ENCODE measurements around the gene ZNF180. TPM values are rescaled to one million over a fixed set of nuclear protein-coding genes. Genes with fewer than 3 reads are reported as not detected.

Gene ZNF180
- total RNA-seq, 2 donors from 2014 or later = 9.6 to 16.1 TPM

DNA sequence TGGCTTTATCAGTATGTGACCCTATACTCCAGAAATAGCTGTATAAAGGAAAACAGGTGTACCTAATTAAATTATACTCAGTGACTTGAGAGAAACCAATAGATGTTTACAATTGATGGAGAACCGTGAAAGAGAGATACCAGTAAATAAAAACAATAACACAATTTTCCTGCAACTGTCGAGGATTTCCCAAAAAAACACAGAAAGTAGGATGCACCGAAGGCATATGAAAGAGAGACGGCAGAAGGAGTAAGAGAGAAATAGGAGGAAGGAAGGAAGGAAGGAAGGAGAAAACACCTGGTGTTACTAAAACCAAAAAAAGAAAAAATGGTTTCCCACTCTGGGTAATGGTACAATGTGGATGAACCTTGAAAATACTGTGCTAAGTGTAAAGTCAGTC is 45.2 kb downstream of the ZNF180 start:
- Histone ChIP-seq H3K27me3 (replicated peaks; ENCODE audit: insufficient read depth) (no peaks in the 10 kb centered on the region), H3K4me1 (ENCODE audit: control insufficient read depth in 1 of 2, low read depth in 2 of 2) (no peaks in the 10 kb centered on the region), H3K27ac (no peak overlapping the region), H3K9me3 (peaks cover 22% of the 10 kb centered on the region), H3K36me3 (no peaks in the 10 kb centered on the region), H3K4me3 (no peak overlapping the region)
- TF ChIP-seq, protein P1, sequence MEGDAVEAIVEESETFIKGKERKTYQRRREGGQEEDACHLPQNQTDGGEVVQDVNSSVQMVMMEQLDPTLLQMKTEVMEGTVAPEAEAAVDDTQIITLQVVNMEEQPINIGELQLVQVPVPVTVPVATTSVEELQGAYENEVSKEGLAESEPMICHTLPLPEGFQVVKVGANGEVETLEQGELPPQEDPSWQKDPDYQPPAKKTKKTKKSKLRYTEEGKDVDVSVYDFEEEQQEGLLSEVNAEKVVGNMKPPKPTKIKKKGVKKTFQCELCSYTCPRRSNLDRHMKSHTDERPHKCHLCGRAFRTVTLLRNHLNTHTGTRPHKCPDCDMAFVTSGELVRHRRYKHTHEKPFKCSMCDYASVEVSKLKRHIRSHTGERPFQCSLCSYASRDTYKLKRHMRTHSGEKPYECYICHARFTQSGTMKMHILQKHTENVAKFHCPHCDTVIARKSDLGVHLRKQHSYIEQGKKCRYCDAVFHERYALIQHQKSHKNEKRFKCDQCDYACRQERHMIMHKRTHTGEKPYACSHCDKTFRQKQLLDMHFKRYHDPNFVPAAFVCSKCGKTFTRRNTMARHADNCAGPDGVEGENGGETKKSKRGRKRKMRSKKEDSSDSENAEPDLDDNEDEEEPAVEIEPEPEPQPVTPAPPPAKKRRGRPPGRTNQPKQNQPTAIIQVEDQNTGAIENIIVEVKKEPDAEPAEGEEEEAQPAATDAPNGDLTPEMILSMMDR (IDR thresholded peaks at IDR 0.05) = no peak
- ATAC-seq (ENCODE audit: insufficient number of reproducible peaks, low FRiP score, low read depth) (no peak), DNase-seq (ENCODE audit: low spot score) (no peak)

DNA sequence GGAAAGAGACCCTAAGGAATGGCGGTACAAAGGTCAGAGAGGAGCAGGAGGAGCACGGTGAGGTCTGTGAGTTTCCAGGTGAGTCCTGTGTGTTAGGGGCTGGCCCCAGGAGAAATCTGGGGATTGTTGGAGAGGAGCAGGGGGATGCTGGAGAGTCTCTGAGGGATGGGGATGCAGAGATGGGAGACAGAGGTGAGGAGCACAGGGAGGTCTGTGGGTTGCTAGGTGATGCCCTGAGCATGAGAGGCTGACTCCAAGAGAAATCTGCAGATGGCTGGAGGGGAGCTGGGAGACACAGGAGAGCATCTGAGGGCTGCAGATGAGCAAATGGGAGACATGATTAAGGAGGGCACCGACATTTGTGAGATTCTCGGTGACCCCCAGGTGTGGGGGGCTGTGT is 48.0 kb downstream of the ZNF180 start:
- H3K36me3 ChIP-seq = no peaks in the 10 kb centered on the region
- DNase-seq (ENCODE audit: low spot score) = no peak
- H3K27ac ChIP-seq = no peak overlapping the region
- H3K9me3 ChIP-seq = peaks cover 27% of the 10 kb centered on the region
- TF ChIP-seq, protein P1 (IDR thresholded peaks at IDR 0.05) = no peak
- no peak overlapping the region for H3K4me3 ChIP-seq
- H3K4me1 ChIP-seq (ENCODE audit: control insufficient read depth in 1 of 2, low read depth in 2 of 2) = peaks cover 0 to 9% of the 10 kb centered on the region in 2 donors
- ATAC-seq (ENCODE audit: insufficient number of reproducible peaks, low FRiP score, low read depth) = no peak
- H3K27me3 ChIP-seq (replicated peaks; ENCODE audit: insufficient read depth) = no peaks in the 10 kb centered on the region

DNA sequence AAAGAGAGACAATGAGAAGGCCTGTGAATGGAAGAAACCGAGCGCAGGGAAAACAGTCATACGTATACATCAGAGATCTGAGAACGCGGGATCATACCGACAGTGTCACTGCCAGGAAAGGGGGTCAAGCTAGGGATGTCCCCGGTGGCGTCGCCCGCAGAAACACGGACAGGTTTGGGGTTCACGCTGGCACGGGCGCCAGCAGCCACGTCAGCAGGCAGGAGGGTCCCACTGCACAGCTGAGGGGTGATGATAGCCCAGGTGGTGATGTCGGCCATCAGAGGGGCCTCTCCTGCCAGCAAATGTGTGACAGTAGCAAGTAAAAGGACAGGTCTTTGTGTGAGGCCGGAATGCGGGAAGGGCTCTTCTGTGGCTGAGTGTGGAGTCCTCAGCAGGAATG is 48.6 kb downstream of the ZNF180 start:
- DNase-seq (ENCODE audit: low spot score) (no peak), ATAC-seq (ENCODE audit: insufficient number of reproducible peaks, low FRiP score, low read depth) (no peak)
- H3K36me3 ChIP-seq = no peaks in the 10 kb centered on the region
- H3K9me3 ChIP-seq = peaks cover 23% of the 10 kb centered on the region
- no peaks in the 10 kb centered on the region for H3K27me3 ChIP-seq (replicated peaks; ENCODE audit: insufficient read depth)
- no peak overlapping the region for H3K27ac ChIP-seq
- peaks cover 0 to 9% of the 10 kb centered on the region in 2 donors for H3K4me1 ChIP-seq (ENCODE audit: control insufficient read depth in 1 of 2, low read depth in 2 of 2)
- no peak overlapping the region for H3K4me3 ChIP-seq
- TF ChIP-seq, protein P1 (IDR thresholded peaks at IDR 0.05) = no peak

DNA sequence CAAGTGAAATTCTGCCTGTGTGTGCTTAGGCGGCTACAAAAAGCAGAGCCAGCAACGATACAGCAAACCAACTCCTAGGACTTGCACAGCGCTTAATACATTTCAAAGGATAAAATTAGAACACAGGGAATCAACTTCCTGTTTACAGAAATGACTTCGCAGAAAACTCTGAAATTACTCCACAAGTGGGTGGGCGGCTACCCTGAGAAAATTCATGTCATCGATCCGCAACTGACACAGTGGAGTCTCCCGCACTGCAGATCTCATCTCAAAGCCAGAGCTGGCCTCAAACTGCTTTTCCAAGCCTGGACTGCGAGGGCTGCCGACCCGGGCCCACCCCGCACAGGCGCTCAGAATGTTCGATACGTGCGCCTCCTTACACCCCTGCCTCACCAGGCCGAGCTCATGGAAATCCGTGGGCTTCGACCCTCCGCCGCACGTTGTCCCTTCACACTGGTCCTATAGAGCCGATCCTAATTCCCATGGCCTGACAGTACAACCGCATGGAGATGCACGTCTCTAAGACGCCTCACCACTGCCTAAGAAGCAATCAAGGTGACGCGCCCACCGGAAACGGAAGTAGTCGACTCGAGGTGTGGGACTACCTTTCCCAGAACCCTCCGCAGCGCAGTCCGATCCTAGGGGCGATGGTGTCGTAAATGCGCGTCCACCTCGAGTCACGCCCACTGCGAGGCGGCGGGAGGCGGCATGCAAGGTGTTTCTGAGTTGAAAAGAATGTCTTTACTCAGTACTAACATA is 52.2 kb downstream of the ZNF180 start, which contains the start of gene ZNF229:
ZNF229 (minus strand) TSS at position 557 of the 759 bp plus-strand sequence. CDS start 5,625 bp downstream, outside the sequence.
- ATAC-seq (ENCODE audit: insufficient number of reproducible peaks, low FRiP score, low read depth) (no peak), DNase-seq (ENCODE audit: low spot score) (peak; percentile 41)
- Histone ChIP-seq H3K9me3 (peaks cover 43% of the 10 kb centered on the region), H3K36me3 (peaks cover 14% of the 10 kb centered on the region), H3K4me1 (ENCODE audit: control insufficient read depth in 1 of 2, low read depth in 2 of 2) (peaks cover 0 to 9% of the 10 kb centered on the region in 2 donors), H3K27ac (no peak within 1 kb of the TSS), H3K4me3 (peak within 1 kb of the TSS; percentile 82), H3K27me3 (replicated peaks; ENCODE audit: insufficient read depth) (no peaks in the 10 kb centered on the region)
- TF ChIP-seq, protein P1 (IDR thresholded peaks at IDR 0.05) = no peak

DNA sequence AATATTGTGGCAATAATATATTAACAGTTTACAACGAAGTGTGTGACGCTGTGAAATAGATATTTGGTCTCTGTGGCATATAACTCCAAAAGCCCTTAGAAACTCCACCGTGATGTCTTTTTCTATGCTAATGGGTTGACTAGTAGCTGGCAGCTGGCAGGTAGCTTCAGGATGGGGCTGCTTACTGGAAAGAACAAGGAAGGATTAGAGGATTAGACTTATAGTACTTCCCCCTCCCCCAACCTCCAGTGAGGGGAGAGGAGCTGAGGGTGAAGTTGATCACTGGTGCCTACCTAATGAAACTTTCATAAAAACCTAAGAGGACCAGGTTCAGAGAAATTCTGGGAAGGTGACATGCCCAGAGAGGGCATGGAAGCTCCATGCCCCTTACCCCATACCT is 61.9 kb downstream of the ZNF180 start:
- H3K4me1 ChIP-seq (ENCODE audit: control insufficient read depth in 1 of 2, low read depth in 2 of 2) = no peaks in the 10 kb centered on the region
- H3K27me3 ChIP-seq (replicated peaks; ENCODE audit: insufficient read depth) = no peaks in the 10 kb centered on the region
- H3K9me3 ChIP-seq = peaks cover 74% of the 10 kb centered on the region
- H3K27ac ChIP-seq = no peak overlapping the region
- DNase-seq (ENCODE audit: low spot score) (no peak), ATAC-seq (ENCODE audit: insufficient number of reproducible peaks, low FRiP score, low read depth) (no peak)
- no peak overlapping the region for H3K4me3 ChIP-seq
- H3K36me3 ChIP-seq = peaks cover 42% of the 10 kb centered on the region
- TF ChIP-seq, protein P1 (IDR thresholded peaks at IDR 0.05) = no peak

Data from thoracic aorta (tissue), 2 donors.